ENCODE measurements around the gene PDE6G.

The PDE6G gene

DNA sequence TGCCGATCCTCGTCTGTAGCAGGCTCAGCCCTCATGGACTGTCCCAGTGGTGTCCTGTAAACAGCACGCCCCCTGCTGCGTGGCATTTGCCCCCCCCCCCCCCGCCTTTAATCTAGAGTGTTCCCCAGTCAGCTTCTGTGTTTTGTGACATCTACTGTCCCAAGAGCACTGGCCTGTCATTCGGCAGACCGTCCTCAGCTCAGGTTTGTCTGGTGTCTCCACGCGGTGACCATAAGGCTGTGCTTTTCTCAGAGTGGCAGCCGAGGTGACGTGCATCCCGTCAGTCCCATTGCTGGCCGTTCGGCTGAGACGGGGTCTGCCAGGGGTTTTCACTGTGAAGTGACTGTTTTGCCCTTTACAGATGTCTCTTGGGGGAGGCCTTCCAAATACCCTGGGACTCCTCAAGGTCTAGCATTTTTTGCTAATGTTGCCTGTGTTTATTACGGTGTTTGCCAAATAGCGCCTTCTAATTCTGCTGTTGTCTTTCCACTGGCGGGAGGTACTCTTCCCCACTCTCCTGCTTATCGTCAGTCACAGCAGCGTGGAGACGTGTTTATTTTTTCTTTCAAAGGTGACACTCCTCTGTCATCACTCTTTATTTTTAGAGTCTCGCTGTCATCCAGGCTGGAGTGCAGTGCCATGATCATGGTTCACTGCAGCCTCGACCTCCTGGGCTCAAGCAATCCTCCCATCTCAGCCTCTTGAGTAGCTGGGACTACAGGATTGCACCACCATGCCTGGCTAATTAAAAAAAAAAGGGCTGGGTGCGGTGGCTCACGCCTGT lies 41.1 kb upstream of the PDE6G start:
- FAIRE-seq = no peak
- no peak for DNase-seq (ENCODE audit: insufficient read length, low spot score)
- no peak for TF ChIP-seq SPI1 (IDR thresholded peaks at IDR 0.05; ENCODE audit: low read depth, low read length)
- TF ChIP-seq POLR2A (IDR thresholded peaks at IDR 0.05; ENCODE audit: low read depth, low read length) = no peak
- TF ChIP-seq TAF1 (IDR thresholded peaks at IDR 0.05; ENCODE audit: low read depth, low read length) = no peak
- TF ChIP-seq PAX5 (IDR thresholded peaks at IDR 0.05; ENCODE audit: insufficient read depth, low read length, severe bottlenecking) = no peak
- TF ChIP-seq POLR2AphosphoS5 (IDR thresholded peaks at IDR 0.05; ENCODE audit: low read depth, low read length) = no peak
- TF ChIP-seq POU2F2 (IDR thresholded peaks at IDR 0.05; ENCODE audit: low read depth, low read length) = no peak

DNA sequence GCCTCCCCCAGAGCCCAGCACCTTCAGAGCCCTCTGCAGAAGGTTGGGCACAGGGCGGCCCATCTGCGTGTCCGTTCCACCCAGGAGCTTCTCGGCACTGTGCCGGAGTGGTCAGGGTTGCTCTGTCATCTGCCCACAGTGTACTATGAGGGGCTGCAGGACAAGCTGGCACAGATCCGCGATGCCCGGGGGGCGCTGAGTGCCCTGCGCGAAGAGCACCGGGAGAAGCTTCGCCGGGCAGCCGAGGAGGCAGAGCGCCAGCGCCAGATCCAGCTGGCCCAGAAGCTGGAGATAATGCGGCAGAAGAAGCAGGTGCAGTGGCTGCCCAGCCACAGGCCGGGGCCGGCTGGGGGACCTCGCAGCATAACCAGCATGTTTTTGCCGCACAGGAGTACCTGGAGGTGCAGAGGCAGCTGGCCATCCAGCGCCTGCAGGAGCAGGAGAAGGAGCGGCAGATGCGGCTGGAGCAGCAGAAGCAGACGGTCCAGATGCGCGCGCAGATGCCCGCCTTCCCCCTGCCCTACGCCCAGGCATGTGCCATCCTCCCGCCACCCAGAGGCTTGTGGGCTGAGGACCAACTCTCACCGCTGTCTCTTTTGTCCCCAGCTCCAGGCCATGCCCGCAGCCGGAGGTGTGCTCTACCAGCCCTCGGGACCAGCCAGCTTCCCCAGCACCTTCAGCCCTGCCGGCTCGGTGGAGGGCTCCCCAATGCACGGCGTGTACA lies 40.0 kb upstream of the PDE6G start:
- TF ChIP-seq TAF1 (IDR thresholded peaks at IDR 0.05; ENCODE audit: low read depth, low read length) = no peak
- TF ChIP-seq POLR2AphosphoS5 (IDR thresholded peaks at IDR 0.05; ENCODE audit: low read depth, low read length) = no peak
- TF ChIP-seq POU2F2 (IDR thresholded peaks at IDR 0.05; ENCODE audit: low read depth, low read length) = no peak
- no peak for TF ChIP-seq SPI1 (IDR thresholded peaks at IDR 0.05; ENCODE audit: low read depth, low read length)
- TF ChIP-seq PAX5 (IDR thresholded peaks at IDR 0.05; ENCODE audit: insufficient read depth, low read length, severe bottlenecking) = no peak
- TF ChIP-seq POLR2A (IDR thresholded peaks at IDR 0.05; ENCODE audit: low read depth, low read length) = no peak
- DNase-seq (ENCODE audit: insufficient read length, low spot score) (no peak), FAIRE-seq (no peak)

DNA sequence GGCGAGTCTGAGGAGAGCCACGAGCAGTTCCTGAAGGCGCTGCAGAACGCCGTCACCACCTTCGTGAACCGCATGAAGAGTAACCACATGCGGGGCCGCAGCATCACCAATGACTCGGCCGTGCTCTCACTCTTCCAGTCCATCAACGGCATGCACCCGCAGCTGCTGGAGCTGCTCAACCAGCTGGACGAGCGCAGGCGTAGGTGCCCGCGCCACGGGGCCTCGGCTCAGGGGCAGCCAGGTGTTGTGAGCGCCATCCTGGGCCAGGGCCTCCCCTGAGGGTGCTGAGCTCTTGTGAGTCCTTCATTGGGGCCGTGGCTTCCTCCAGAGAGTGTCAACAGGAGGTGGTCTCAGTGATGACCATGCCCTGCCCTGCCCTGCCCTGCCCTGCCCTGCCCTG lies 39.5 kb upstream of the PDE6G start:
- no peak for FAIRE-seq
- DNase-seq (ENCODE audit: insufficient read length, low spot score) = no peak
- no peak for TF ChIP-seq POLR2A (IDR thresholded peaks at IDR 0.05; ENCODE audit: low read depth, low read length)
- no peak for TF ChIP-seq POU2F2 (IDR thresholded peaks at IDR 0.05; ENCODE audit: low read depth, low read length)
- no peak for TF ChIP-seq TAF1 (IDR thresholded peaks at IDR 0.05; ENCODE audit: low read depth, low read length)
- no peak for TF ChIP-seq PAX5 (IDR thresholded peaks at IDR 0.05; ENCODE audit: insufficient read depth, low read length, severe bottlenecking)
- TF ChIP-seq POLR2AphosphoS5 (IDR thresholded peaks at IDR 0.05; ENCODE audit: low read depth, low read length) = no peak
- TF ChIP-seq SPI1 (IDR thresholded peaks at IDR 0.05; ENCODE audit: low read depth, low read length) = no peak

DNA sequence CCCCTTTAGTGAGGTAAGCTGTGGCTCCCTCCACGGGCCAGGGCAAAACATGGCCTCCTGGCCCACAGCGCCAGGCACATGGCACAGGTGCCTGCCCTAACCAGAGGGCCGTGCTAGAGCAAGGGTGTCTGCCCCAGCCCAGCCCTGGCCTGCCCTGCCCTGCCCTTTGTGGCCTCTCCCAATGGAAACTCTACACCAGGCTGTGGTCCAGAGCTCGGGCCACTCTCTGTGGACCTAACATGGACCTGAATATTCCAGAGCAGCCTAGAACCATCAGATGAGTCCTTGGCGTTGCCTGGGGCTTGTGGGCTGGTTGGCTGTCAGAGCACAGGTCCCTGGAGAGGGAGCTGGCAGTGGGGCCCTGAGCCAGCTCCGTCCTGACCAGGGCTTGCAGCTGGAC lies 38.9 kb upstream of the PDE6G start:
- no peak for TF ChIP-seq TAF1 (IDR thresholded peaks at IDR 0.05; ENCODE audit: low read depth, low read length)
- no peak for TF ChIP-seq SPI1 (IDR thresholded peaks at IDR 0.05; ENCODE audit: low read depth, low read length)
- TF ChIP-seq POU2F2 (IDR thresholded peaks at IDR 0.05; ENCODE audit: low read depth, low read length) = no peak
- no peak for TF ChIP-seq POLR2A (IDR thresholded peaks at IDR 0.05; ENCODE audit: low read depth, low read length)
- DNase-seq (ENCODE audit: insufficient read length, low spot score) (no peak), FAIRE-seq (no peak)

DNA sequence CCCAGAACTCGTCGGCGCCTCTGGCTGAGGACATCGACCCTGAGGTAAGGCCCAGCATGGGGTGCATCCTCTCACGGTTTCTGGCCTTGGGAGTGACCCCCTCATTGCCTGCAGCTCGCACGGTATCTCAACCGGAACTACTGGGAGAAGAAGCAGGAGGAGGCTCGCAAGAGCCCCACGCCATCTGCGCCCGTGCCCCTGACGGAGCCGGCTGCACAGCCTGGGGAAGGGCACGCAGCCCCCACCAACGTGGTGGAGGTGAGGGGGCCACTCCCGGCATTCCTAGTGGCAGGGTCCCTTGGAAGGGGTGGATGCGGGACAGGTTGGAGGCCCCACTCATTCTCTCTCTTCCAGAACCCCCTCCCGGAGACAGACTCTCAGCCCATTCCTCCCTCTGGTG lies 38.5 kb upstream of the PDE6G start:
- DNase-seq (ENCODE audit: insufficient read length, low spot score) (no peak), FAIRE-seq (no peak)
- no peak for TF ChIP-seq POU2F2 (IDR thresholded peaks at IDR 0.05; ENCODE audit: low read depth, low read length)
- no peak for TF ChIP-seq POLR2A (IDR thresholded peaks at IDR 0.05; ENCODE audit: low read depth, low read length)
- no peak for TF ChIP-seq TAF1 (IDR thresholded peaks at IDR 0.05; ENCODE audit: low read depth, low read length)
- TF ChIP-seq PAX5 (IDR thresholded peaks at IDR 0.05; ENCODE audit: insufficient read depth, low read length, severe bottlenecking) = no peak
- no peak for TF ChIP-seq POLR2AphosphoS5 (IDR thresholded peaks at IDR 0.05; ENCODE audit: low read depth, low read length)
- no peak for TF ChIP-seq SPI1 (IDR thresholded peaks at IDR 0.05; ENCODE audit: low read depth, low read length)

DNA sequence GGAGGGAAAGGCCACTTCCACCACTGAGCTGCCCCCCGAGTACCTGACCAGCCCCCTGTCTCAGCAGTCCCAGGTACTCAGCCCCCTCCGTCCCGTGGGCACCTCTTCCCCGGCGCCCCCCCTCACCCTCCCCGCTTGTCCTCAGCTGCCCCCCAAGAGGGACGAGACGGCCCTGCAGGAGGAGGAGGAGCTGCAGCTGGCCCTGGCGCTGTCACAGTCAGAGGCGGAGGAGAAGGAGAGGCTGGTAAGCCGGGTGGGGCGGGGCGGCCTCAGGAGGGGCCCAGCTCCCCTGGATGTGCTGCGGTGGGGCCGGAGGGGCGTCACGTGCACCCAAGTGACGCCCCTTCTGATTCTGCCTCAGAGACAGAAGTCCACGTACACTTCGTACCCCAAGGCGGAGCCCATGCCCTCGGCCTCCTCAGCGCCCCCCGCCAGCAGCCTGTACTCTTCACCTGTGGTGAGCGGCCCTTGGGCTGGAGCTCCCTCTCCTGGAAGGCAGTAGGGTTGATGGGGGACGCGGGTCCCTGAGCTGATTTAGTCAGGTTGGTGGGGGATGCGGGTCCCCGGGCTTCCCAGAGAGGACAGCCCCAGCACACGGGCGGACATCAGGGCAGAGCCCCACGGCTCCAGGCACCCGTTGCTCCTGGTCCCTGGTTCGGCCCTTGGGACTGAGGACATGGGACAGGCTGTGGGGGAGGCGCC lies 37.3 kb upstream of the PDE6G start:
- FAIRE-seq = no peak
- no peak for DNase-seq (ENCODE audit: insufficient read length, low spot score)

DNA sequence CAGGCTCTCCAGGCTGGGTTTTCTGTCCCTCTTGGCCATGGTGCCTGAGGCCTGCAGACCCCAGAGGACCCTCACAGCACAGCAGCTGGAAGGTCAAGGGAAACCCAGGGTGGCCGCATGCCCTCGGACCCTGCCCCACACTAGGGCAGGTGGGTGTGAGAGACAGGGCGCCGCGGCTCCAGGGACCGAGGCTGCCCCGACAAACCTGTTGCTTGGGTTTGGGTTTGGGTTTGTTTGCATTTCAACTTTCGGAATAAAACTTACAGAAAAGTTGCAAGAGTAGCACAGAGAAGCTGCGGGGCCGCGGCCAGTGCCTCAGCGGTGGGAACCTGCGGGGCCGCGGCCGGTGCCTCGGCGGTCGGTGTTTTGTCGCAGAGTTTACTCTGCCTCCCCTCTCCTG lies 35.3 kb upstream of the PDE6G start:
- no peak for TF ChIP-seq TAF1 (IDR thresholded peaks at IDR 0.05; ENCODE audit: low read depth, low read length)
- no peak for TF ChIP-seq POLR2A (IDR thresholded peaks at IDR 0.05; ENCODE audit: low read depth, low read length)
- no peak for TF ChIP-seq SPI1 (IDR thresholded peaks at IDR 0.05; ENCODE audit: low read depth, low read length)
- no peak for TF ChIP-seq PAX5 (IDR thresholded peaks at IDR 0.05; ENCODE audit: insufficient read depth, low read length, severe bottlenecking)
- TF ChIP-seq POU2F2 (IDR thresholded peaks at IDR 0.05; ENCODE audit: low read depth, low read length) = no peak
- TF ChIP-seq POLR2AphosphoS5 (IDR thresholded peaks at IDR 0.05; ENCODE audit: low read depth, low read length) = no peak
- FAIRE-seq (no peak), DNase-seq (ENCODE audit: insufficient read length, low spot score) (no peak)

More for the DNA sequence above, 37.3 kb upstream of the PDE6G start:
- TF ChIP-seq SPI1 (IDR thresholded peaks at IDR 0.05; ENCODE audit: low read depth, low read length) (no peak), PAX5 (IDR thresholded peaks at IDR 0.05; ENCODE audit: insufficient read depth, low read length, severe bottlenecking) (no peak), POLR2A (IDR thresholded peaks at IDR 0.05; ENCODE audit: low read depth, low read length) (no peak), POU2F2 (IDR thresholded peaks at IDR 0.05; ENCODE audit: low read depth, low read length) (no peak), TAF1 (IDR thresholded peaks at IDR 0.05; ENCODE audit: low read depth, low read length) (no peak)

DNA sequence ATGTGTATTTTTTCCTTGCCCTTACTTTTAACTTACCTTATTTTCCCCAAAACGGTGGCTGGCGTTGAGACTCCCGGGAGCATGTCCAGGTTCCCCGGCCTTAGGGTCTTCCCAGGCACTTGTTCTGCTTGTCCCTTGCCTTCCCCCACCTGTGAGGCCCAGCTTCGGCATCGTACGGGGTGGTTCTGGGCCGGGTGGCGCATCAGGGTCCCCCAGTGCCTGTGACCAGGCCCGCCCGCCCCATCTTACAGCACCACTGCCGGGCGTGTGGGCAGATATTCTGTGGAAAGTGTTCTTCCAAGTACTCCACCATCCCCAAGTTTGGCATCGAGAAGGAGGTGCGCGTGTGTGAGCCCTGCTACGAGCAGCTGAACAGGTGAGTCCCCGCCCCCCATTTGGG lies 34.9 kb upstream of the PDE6G start:
- no peak for FAIRE-seq
- TF ChIP-seq PAX5 (IDR thresholded peaks at IDR 0.05; ENCODE audit: insufficient read depth, low read length, severe bottlenecking) (no peak), TAF1 (IDR thresholded peaks at IDR 0.05; ENCODE audit: low read depth, low read length) (no peak), POLR2A (IDR thresholded peaks at IDR 0.05; ENCODE audit: low read depth, low read length) (no peak), POLR2AphosphoS5 (IDR thresholded peaks at IDR 0.05; ENCODE audit: low read depth, low read length) (no peak), SPI1 (IDR thresholded peaks at IDR 0.05; ENCODE audit: low read depth, low read length) (no peak), POU2F2 (IDR thresholded peaks at IDR 0.05; ENCODE audit: low read depth, low read length) (no peak)
- DNase-seq (ENCODE audit: insufficient read length, low spot score) = no peak

DNA sequence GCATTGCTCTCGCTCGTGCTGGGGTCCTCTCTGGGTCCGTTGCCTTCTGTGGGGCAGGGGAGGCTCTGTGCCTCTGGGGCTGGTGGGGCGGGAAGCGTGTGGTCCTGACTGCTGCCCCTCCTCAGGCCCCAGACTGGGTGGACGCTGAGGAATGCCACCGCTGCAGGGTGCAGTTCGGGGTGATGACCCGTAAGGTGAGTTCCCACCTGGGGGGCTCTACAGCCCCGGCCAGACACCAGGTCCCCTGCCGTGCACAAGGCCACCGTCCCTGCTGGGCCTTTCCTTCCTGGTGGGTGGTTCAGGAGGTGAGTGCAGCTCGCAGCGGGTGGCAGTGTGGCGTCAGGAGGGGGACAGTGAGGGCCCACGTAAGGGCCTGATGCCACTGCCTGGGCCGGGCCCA lies 34.2 kb upstream of the PDE6G start:
- DNase-seq (ENCODE audit: insufficient read length, low spot score) = no peak
- TF ChIP-seq SPI1 (IDR thresholded peaks at IDR 0.05; ENCODE audit: low read depth, low read length) = no peak
- no peak for TF ChIP-seq POLR2AphosphoS5 (IDR thresholded peaks at IDR 0.05; ENCODE audit: low read depth, low read length)
- no peak for TF ChIP-seq POU2F2 (IDR thresholded peaks at IDR 0.05; ENCODE audit: low read depth, low read length)
- TF ChIP-seq TAF1 (IDR thresholded peaks at IDR 0.05; ENCODE audit: low read depth, low read length) = no peak
- TF ChIP-seq POLR2A (IDR thresholded peaks at IDR 0.05; ENCODE audit: low read depth, low read length) = no peak
- TF ChIP-seq PAX5 (IDR thresholded peaks at IDR 0.05; ENCODE audit: insufficient read depth, low read length, severe bottlenecking) = no peak
- FAIRE-seq = no peak
